Panc1 (cell line): ENCODE results near the gene PEPD. TPM values are rescaled to one million over a fixed set of nuclear protein-coding genes. Genes with fewer than 3 reads are reported as not detected.

Experiments
- ATAC-seq: fragments of 200-7000 bp; cut with Tn5 transposase; 2 replicates; pipeline ENCODE4 v1.9.1; 2020; ENCODE audit warnings: mild to moderate bottlenecking, moderate library complexity
- BruUV-seq: library from RNA; stranded (reverse); fragments of 400-500 nt; replicated peaks from 2 replicates; lab custom pipeline; 2021; lab: Mats Ljungman, UMichigan
- CTCF ChIA-PET: fragments of 300-600 bp; sonication (Branson Sonifier 250); formaldehyde crosslinking; loops from one replicate; lab custom pipeline; 2022; ENCODE audit warnings: antibody characterized with exemption; lab: Charles Lee
- POLR2A ChIA-PET: fragments of 300-600 bp; sonication (Branson Sonifier 250); formaldehyde crosslinking; loops from one replicate; lab custom pipeline; 2022; ENCODE audit warnings: antibody characterized with exemption; lab: Charles Lee
- DNase-seq: peaks from one replicate; pipeline ENCODE4 v3.0.0-alpha.2; 2010; ENCODE audit warnings: low read depth, low spot score
- H3K27ac ChIP-seq: 2 replicates; pipeline ENCODE4 v1.5.1; 2011; ENCODE audit warnings: mild to moderate bottlenecking, low read length, inconsistent platforms
- H3K27me3 ChIP-seq: fragments of 200-500 bp; sonication (Bioruptor generic); 2 replicates; pipeline ENCODE4 v1.6.0; 2014; ENCODE audit warnings: low read length, inconsistent platforms; ENCODE audit not compliant: control insufficient read depth, insufficient read depth
- H3K36me3 ChIP-seq: fragments of 200-500 bp; sonication (Bioruptor generic); 2 replicates; pipeline ENCODE4 v1.5.1; 2014; ENCODE audit warnings: inconsistent platforms, mild to moderate bottlenecking, low read length, moderate library complexity; ENCODE audit not compliant: control insufficient read depth, insufficient read depth
- H3K4me1 ChIP-seq: 2 replicates; pipeline ENCODE4 v1.5.1; 2011; ENCODE audit warnings: inconsistent platforms, mild to moderate bottlenecking, low read length, moderate library complexity; ENCODE audit not compliant: control insufficient read depth, insufficient read depth
- H3K4me3 ChIP-seq, 2 experiments: 2 replicates each; pipeline ENCODE4 v1.5.1; 2011 to 2012; ENCODE audit warnings: low read depth in 2 of 2, low read length in 2 of 2, mild to moderate bottlenecking in 2 of 2, inconsistent platforms in 1 of 2, moderate library complexity in 1 of 2
- H3K9me3 ChIP-seq: fragments of 200-500 bp; sonication (Bioruptor generic); 2 replicates; pipeline ENCODE4 v1.5.1; 2014; ENCODE audit warnings: low read depth, mild to moderate bottlenecking, inconsistent platforms, low read length, moderate library complexity; ENCODE audit not compliant: control insufficient read depth, insufficient read depth
- POLR2AphosphoS5 ChIP-seq: IDR thresholded peaks from 2 replicates; pipeline ENCODE4 v1.6.1; 2012; ENCODE audit warnings: mild to moderate bottlenecking, low read depth, low read length, moderate library complexity
- SIN3A ChIP-seq: IDR thresholded peaks from 2 replicates; pipeline ENCODE4 v1.6.1; 2012; ENCODE audit warnings: low read depth, mild to moderate bottlenecking, low read length, moderate library complexity, borderline replicate concordance; ENCODE audit not compliant: insufficient read depth
- TCF7L2 ChIP-seq: IDR thresholded peaks from 2 replicates; pipeline ENCODE4 v1.6.1; 2011; ENCODE audit warnings: mild to moderate bottlenecking, low read depth, low read length, inconsistent platforms
- in situ Hi-C: cut with HindIII; loops from 2 replicates; pipeline ENCODE4 v1.10.0; 2016; ENCODE audit warnings: low sequenced_read_pairs, low pct_unique_long_range_greater_than_20kb
- intact Hi-C: fragments of 100-400 bp; cut with micrococcal nuclease; formaldehyde crosslinking; loops from one replicate; pipeline ENCODE4 v1.10.0; 2022; ENCODE audit not compliant: unreplicated experiment
- total RNA-seq: library from RNA; stranded (reverse); gene quantifications from one replicate; pipeline ENCODE4 v1.2.1, GENCODE V29; 2021; ENCODE audit not compliant: unreplicated experiment
- TF ChIP-seq, protein P1 (sequence below): fragments of 450-650 bp; IDR thresholded peaks from 2 replicates; pipeline ENCODE4 v1.5.1; 2017; ENCODE audit warnings: mild to moderate bottlenecking
- TF ChIP-seq, protein P2 (sequence below), 2 experiments: IDR thresholded peaks; 2 replicates each; pipeline ENCODE4 v1.6.1; 2011 to 2012; ENCODE audit warnings: low read depth in 2 of 2, control low read depth in 1 of 2, low read length in 1 of 2, mild to moderate bottlenecking in 1 of 2, moderate library complexity in 1 of 2; ENCODE audit not compliant: insufficient read depth in 1 of 2

The PEPD gene
- total RNA-seq, 1 experiment from 2014 or later = 102 TPM

DNA sequence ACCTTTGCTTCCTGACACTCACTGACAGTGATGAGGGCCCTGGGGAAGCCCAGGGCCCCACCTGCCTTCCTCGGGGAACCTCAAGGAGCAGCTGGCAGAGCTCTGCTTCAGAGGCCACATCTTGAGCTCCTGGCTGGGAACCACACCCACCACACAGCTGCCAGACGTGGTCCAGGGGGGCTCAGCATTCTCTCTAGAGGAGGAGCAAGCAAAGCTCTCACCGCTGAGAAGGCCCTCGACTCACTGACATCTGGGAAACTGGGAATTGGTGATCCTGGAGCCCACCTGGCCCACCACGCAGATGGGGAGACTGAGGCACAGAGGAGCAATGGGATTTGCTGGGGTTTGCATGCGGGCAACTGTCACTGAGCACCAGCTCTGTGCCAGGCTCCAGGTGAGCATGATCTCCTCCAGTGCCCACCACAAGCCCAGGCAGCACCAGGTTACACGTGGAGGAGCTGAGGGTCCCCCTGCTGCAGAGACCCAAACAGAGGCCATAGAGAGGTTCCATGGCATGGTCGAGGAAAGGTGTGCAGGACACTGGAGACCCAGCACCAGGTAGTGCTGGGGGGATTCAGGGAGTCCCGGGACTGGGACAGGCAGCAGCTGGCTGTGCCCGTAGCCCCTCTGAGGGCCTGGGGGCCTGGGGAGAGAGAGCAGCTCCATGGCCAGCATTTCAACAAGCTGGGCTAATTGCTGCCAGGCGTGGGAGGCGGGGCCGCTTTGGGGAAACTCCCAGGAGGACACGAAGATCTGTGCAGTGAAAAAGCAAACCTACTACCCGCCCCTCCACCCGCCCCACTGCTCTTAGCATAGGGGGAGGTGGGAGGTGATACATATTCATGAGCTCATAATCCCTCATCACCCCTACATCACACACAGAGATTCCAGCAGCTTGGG lies 33.4 kb downstream of the PEPD start:
- no peaks in the 10 kb centered on the region for H3K4me1 ChIP-seq
- no peak overlapping the region for H3K27ac ChIP-seq
- intact Hi-C loops = no loop called here
- TF ChIP-seq, protein P1, sequence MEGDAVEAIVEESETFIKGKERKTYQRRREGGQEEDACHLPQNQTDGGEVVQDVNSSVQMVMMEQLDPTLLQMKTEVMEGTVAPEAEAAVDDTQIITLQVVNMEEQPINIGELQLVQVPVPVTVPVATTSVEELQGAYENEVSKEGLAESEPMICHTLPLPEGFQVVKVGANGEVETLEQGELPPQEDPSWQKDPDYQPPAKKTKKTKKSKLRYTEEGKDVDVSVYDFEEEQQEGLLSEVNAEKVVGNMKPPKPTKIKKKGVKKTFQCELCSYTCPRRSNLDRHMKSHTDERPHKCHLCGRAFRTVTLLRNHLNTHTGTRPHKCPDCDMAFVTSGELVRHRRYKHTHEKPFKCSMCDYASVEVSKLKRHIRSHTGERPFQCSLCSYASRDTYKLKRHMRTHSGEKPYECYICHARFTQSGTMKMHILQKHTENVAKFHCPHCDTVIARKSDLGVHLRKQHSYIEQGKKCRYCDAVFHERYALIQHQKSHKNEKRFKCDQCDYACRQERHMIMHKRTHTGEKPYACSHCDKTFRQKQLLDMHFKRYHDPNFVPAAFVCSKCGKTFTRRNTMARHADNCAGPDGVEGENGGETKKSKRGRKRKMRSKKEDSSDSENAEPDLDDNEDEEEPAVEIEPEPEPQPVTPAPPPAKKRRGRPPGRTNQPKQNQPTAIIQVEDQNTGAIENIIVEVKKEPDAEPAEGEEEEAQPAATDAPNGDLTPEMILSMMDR = no peak
- H3K4me3 ChIP-seq = no peak overlapping the region
- H3K9me3 ChIP-seq = no peaks in the 10 kb centered on the region
- no TSS peak for BruUV-seq
- no peaks in the 10 kb centered on the region for H3K27me3 ChIP-seq
- in situ Hi-C loops = no loop called here
- ChIA-PET CTCF (no interaction called here), POLR2A (no interaction called here)
- DNase-seq = no peak
- ATAC-seq = no peak
- H3K36me3 ChIP-seq = no peaks in the 10 kb centered on the region

DNA sequence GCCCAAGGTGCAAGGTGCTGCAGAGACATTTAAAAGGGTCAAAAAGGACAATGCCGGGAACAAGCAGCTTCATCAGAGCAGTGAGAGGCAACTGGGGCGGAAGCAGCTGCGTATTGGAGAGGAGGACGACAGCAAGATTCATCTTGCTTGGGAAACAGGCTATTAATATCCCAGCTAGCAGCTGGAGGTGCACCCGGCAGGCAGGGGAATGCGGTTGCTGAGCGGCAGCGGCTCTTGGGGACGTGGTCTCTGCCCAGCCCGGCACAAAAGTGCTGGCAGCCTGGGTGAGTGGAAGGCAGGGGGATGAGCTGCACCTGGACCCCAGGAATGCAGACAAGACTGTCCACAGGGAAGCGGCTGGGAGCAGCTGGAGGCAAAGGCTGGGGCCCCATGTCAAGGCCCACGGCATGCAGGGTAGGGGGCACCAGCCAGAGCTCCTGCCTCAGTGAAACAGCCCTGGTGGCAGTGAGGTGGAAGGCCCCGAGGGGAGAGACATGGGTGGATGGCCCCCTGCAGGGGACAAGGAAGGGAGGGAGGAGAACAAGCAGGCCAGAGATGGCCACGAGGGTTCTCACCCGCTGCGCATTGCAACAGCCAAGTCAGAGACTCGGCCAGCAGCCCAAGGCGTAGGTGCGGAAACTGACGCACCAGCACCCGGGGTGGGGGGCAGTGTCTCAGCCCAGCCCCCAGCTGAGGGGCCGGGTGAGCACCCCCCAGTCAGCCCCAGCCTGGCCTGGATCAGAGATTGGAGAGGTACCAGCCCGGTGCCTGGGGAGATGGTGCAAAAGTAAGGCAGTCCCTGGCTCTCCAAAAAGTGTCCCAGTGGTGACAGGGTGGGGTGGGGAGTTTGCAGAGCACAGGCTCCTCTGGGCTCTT lies 34.4 kb downstream of the PEPD start:
- ChIA-PET CTCF (no interaction called here), POLR2A (no interaction called here)
- ATAC-seq = no peak
- Histone ChIP-seq H3K36me3 (no peaks in the 10 kb centered on the region), H3K4me3 (no peak overlapping the region), H3K9me3 (no peaks in the 10 kb centered on the region; the same call in 1 of the 2 replicates), H3K4me1 (no peaks in the 10 kb centered on the region), H3K27ac (no peak overlapping the region), H3K27me3 (no peaks in the 10 kb centered on the region)
- TF ChIP-seq POLR2AphosphoS5 (no peak), TCF7L2 (no peak), SIN3A (no peak)
- TF ChIP-seq, protein P1 = no peak
- TF ChIP-seq, protein P2, sequence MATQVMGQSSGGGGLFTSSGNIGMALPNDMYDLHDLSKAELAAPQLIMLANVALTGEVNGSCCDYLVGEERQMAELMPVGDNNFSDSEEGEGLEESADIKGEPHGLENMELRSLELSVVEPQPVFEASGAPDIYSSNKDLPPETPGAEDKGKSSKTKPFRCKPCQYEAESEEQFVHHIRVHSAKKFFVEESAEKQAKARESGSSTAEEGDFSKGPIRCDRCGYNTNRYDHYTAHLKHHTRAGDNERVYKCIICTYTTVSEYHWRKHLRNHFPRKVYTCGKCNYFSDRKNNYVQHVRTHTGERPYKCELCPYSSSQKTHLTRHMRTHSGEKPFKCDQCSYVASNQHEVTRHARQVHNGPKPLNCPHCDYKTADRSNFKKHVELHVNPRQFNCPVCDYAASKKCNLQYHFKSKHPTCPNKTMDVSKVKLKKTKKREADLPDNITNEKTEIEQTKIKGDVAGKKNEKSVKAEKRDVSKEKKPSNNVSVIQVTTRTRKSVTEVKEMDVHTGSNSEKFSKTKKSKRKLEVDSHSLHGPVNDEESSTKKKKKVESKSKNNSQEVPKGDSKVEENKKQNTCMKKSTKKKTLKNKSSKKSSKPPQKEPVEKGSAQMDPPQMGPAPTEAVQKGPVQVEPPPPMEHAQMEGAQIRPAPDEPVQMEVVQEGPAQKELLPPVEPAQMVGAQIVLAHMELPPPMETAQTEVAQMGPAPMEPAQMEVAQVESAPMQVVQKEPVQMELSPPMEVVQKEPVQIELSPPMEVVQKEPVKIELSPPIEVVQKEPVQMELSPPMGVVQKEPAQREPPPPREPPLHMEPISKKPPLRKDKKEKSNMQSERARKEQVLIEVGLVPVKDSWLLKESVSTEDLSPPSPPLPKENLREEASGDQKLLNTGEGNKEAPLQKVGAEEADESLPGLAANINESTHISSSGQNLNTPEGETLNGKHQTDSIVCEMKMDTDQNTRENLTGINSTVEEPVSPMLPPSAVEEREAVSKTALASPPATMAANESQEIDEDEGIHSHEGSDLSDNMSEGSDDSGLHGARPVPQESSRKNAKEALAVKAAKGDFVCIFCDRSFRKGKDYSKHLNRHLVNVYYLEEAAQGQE (IDR thresholded peaks at IDR 0.05; ENCODE audit: insufficient read depth in 1 of 2, low read depth in 2 of 2, low read length in 1 of 2) = no peak
- DNase-seq = no peak
- no TSS peak for BruUV-seq
- in situ Hi-C loops = no loop called here
- intact Hi-C loops = no loop called here
